Choroid plexus epithelial cell (primary cell): ENCODE results near the gene KLF15.

Experiments used
- DNase-seq: peaks from one replicate; pipeline ENCODE4 v3.0.0-alpha.2; 2010; ENCODE audit warnings: low read depth
- H3K4me3 ChIP-seq: 2 replicates; pipeline ENCODE4 v1.5.1; 2011; ENCODE audit warnings: low read depth, mild to moderate bottlenecking, control low read depth, low read length, moderate library complexity
- CTCF ChIP-seq: conservative IDR thresholded peaks from 2 replicates; pipeline ENCODE4 v1.5.1; 2011; ENCODE audit warnings: low read depth, mild to moderate bottlenecking, control low read depth, inconsistent platforms, low read length, moderate library complexity

Gene KLF15

GRCh38 chr3:126304704-126305103 lies 52.5 kb downstream of the KLF15 start:
- H3K4me3 ChIP-seq = no peak overlapping the region
- no peak for DNase-seq
- TF ChIP-seq CTCF = no peak

GRCh38 chr3:126304291-126304690 lies 52.9 kb downstream of the KLF15 start:
- H3K4me3 ChIP-seq = no peak overlapping the region
- no peak for TF ChIP-seq CTCF
- no peak for DNase-seq

- no peak for TF ChIP-seq CTCF
Measured at GRCh38 chr3:126303272-126303671, 53.9 kb downstream of the KLF15 start.

GRCh38 chr3:126300761-126301481 lies 56.3 kb downstream of the KLF15 start:
- TF ChIP-seq CTCF = no peak
- H3K4me3 ChIP-seq = no peak overlapping the region
- DNase-seq = peak; percentile 46

More at GRCh38 chr3:126303272-126303671, 53.9 kb downstream of the KLF15 start:
- no peak for DNase-seq
- no peak overlapping the region for H3K4me3 ChIP-seq

- H3K4me3 ChIP-seq = no peak overlapping the region
- DNase-seq = no peak
- TF ChIP-seq CTCF = no peak
Measured at GRCh38 chr3:126300001-126300760, 57.0 kb downstream of the KLF15 start.

- TF ChIP-seq CTCF = no peak
- no peak for DNase-seq
- H3K4me3 ChIP-seq = no peak overlapping the region
Measured at GRCh38 chr3:126295407-126295939, 61.7 kb downstream of the KLF15 start.
